GM12878 (cell line): ENCODE results near the gene TSPAN12.

Experiments used
- ATF3 ChIP-seq: IDR thresholded peaks from 2 replicates; pipeline ENCODE4 v1.6.1; 2011; ENCODE audit warnings: low read depth, mild to moderate bottlenecking, low read length, moderate library complexity, borderline replicate concordance; ENCODE audit errors: extremely low read depth
- CREB1 ChIP-seq: IDR thresholded peaks from 2 replicates; pipeline ENCODE4 v1.6.1; 2012; ENCODE audit warnings: low read depth, mild to moderate bottlenecking, inconsistent platforms
- CTCF ChIP-seq, 3 experiments: IDR thresholded peaks in 2 of 3; conservative IDR thresholded peaks in 1 of 3; 2 replicates each; pipeline ENCODE4 v1.5.1; 2011; ENCODE audit warnings: low read depth in 3 of 3, low read length in 3 of 3, mild to moderate bottlenecking in 3 of 3, control low read depth in 2 of 3, moderate library complexity in 2 of 3, inconsistent platforms in 1 of 3, mixed read lengths in 1 of 3; ENCODE audit not compliant: control insufficient read depth in 2 of 3, insufficient read depth in 1 of 3; ENCODE audit errors: extremely low read depth in 1 of 3
- EZH2 ChIP-seq: IDR thresholded peaks from 2 replicates; pipeline ENCODE4 v1.6.1; 2012; ENCODE audit warnings: low read depth, mild to moderate bottlenecking, control low read depth, inconsistent platforms, low read length, borderline replicate concordance; ENCODE audit not compliant: control insufficient read depth
- HDAC2 ChIP-seq: fragments of 200-600 bp; sonication (generic); IDR thresholded peaks from 2 replicates; pipeline ENCODE4 v1.6.1; 2017
- HDGF ChIP-seq: fragments of 450-650 bp; IDR thresholded peaks from 2 replicates; pipeline ENCODE4 v1.6.1; 2016; ENCODE audit warnings: antibody characterized with exemption
- NRF1 ChIP-seq: conservative IDR thresholded peaks from 2 replicates; pipeline ENCODE4 v1.6.1; 2011; ENCODE audit warnings: mild to moderate bottlenecking, low read depth, low read length, improper control_type of control experiment
- POLR2A ChIP-seq: IDR thresholded peaks from 2 replicates; pipeline ENCODE4 v1.6.1; 2011; ENCODE audit warnings: low read depth, mild to moderate bottlenecking, low read length
- RAD21 ChIP-seq: IDR thresholded peaks from 2 replicates; pipeline ENCODE4 v1.6.1; 2011; ENCODE audit warnings: mild to moderate bottlenecking, low read depth, low read length, moderate library complexity; ENCODE audit not compliant: insufficient read depth
- TAF1 ChIP-seq: IDR thresholded peaks from 2 replicates; pipeline ENCODE4 v1.6.1; 2011; ENCODE audit warnings: mild to moderate bottlenecking, low read depth, low read length, borderline replicate concordance
- ZNF217 ChIP-seq: fragments of 450-650 bp; IDR thresholded peaks from 2 replicates; pipeline ENCODE4 v1.6.1; 2017; ENCODE audit warnings: antibody characterized with exemption, mild to moderate bottlenecking
- ZNF274 ChIP-seq: IDR thresholded peaks from one replicate; pipeline ENCODE4 v1.8.0; 2011; ENCODE audit not compliant: insufficient read length, insufficient read depth
- ZSCAN29 ChIP-seq: fragments of 450-650 bp; IDR thresholded peaks from 2 replicates; pipeline ENCODE4 v1.6.1; 2017; ENCODE audit warnings: mild to moderate bottlenecking, moderate library complexity

- no peak for TF ChIP-seq CTCF (IDR thresholded peaks at IDR 0.05 in 2 of 3, conservative IDR thresholded peaks at IDR 0.05 in 1 of 3; ENCODE audit: control insufficient read depth in 2 of 3, extremely low read depth in 1 of 3, insufficient read depth in 1 of 3, low read depth in 3 of 3, low read length in 3 of 3)
- TF ChIP-seq HDGF: no peak
- no peak for TF ChIP-seq EZH2
- TF ChIP-seq ZNF217: no peak
- no peak for TF ChIP-seq CREB1
- TF ChIP-seq ATF3: no peak
- TF ChIP-seq TAF1: no peak
- no peak for TF ChIP-seq HDAC2
- no peak for TF ChIP-seq NRF1
- TF ChIP-seq POLR2A: no peak
- TF ChIP-seq ZNF274: no peak
- TF ChIP-seq RAD21: no peak
- no peak for TF ChIP-seq ZSCAN29
These were observed 119.1 kb downstream of the TSPAN12 start for GRCh38 chr7:120738816-120739215.
